Measurements from ENCODE around the gene REST. TPM values are rescaled to one million over a fixed set of nuclear protein-coding genes. Genes with fewer than 3 reads are reported as not detected.

REST gene
- polyA plus RNA-seq, 3 donors, result 54.1 to 58.3 (median 55.1) TPM

- no peak for DNase-seq (ENCODE audit: low read depth in 3 of 3, low spot score in 2 of 3)
These were observed 69.2 kb downstream of the REST start for GRCh38 chr4:56976837-56977320.

GRCh38 chr4:56977321-56978012, 69.8 kb downstream of the REST start, which contains the start of gene NOA1:
Gene NOA1, minus strand, starts transcription at chr4:56977606. Its CDS starts 21 bp downstream, at chr4:56977585.
- peak; percentile 98 to 99 (median 99) for DNase-seq (ENCODE audit: low read depth in 3 of 3, low spot score in 2 of 3)

GRCh38 chr4:56978750-56979303, 71.1 kb downstream of the REST start, which contains the start of gene POLR2B:
Gene POLR2B, plus strand, starts transcription at chr4:56978896. Its CDS starts 90 bp downstream, at chr4:56978986.
- peak; percentile 85 to 90 (median 88) for DNase-seq (ENCODE audit: low read depth in 3 of 3, low spot score in 2 of 3)

GRCh38 chr4:56979421-56980072, 71.8 kb downstream of the REST start:
- DNase-seq (ENCODE audit: low read depth in 3 of 3, low spot score in 2 of 3), result no peak

GRCh38 chr4:56981795-56982201, 74.1 kb downstream of the REST start:
- DNase-seq (ENCODE audit: low read depth in 3 of 3, low spot score in 2 of 3), result no peak

GRCh38 chr4:56986192-56986591, 78.5 kb downstream of the REST start:
- no peak for DNase-seq (ENCODE audit: low read depth in 3 of 3, low spot score in 2 of 3)

GRCh38 chr4:56986952-56987351, 79.3 kb downstream of the REST start:
- no peak for DNase-seq (ENCODE audit: low read depth in 3 of 3, low spot score in 2 of 3)

- no peak for DNase-seq (ENCODE audit: low read depth in 3 of 3, low spot score in 2 of 3)
These were observed 82.6 kb downstream of the REST start for GRCh38 chr4:56990109-56990905.

GRCh38 chr4:56995525-56995924, 87.8 kb downstream of the REST start:
- DNase-seq (ENCODE audit: low read depth in 3 of 3, low spot score in 2 of 3), result no peak

GRCh38 chr4:56999751-57000150, 92.1 kb downstream of the REST start:
- no peak for DNase-seq (ENCODE audit: low read depth in 3 of 3, low spot score in 2 of 3)

GRCh38 chr4:57013543-57014120, 105.9 kb downstream of the REST start:
- no peak for DNase-seq (ENCODE audit: low read depth in 3 of 3, low spot score in 2 of 3)

Other genes with a start within 250 kb of the REST start
- 10 to 100 TPM; 12.0 to 17.5 (median 14.9) TPM for gene HOPX, start 226.6 kb upstream of the REST start, polyA plus RNA-seq (ENCODE audit: insufficient read length in 3 of 3)
- gene SPINK2, start 86.2 kb upstream of the REST start, polyA plus RNA-seq (ENCODE audit: insufficient read length in 3 of 3), result under 1 TPM in 1 of 3 donors, not detected in 2; 0.49 TPM
- 10 to 100 TPM; 20.7 to 22.7 (median 21.1) TPM for gene NOA1, start 69.7 kb downstream of the REST start, polyA plus RNA-seq (ENCODE audit: insufficient read length in 3 of 3)
- gene POLR2B, start 71.0 kb downstream of the REST start, polyA plus RNA-seq (ENCODE audit: insufficient read length in 3 of 3), result 100 to 1,000 TPM; 119 to 126 (median 119) TPM
- gene IGFBP7, start 202.5 kb downstream of the REST start, polyA plus RNA-seq (ENCODE audit: insufficient read length in 3 of 3), result 100 to 1,000 TPM; 575 to 591 (median 582) TPM

Data from right renal cortex interstitium (tissue), 3 donors.